ENCODE measurements around the gene IQSEC1. TPM values are rescaled to one million over a fixed set of nuclear protein-coding genes. Genes with fewer than 3 reads are reported as not detected.
A peak's percentile ranks its signal among the peaks of the same experiment; 100 is the strongest.

Gene IQSEC1
- total and polyA plus RNA-seq, 2 of the 8 experiments (the other 6 are each of a cell fraction or from before 2014, with no cell fraction given): 6.8 to 28.8 TPM

- H3K9me3 ChIP-seq (ENCODE audit: insufficient read depth in 2 of 2, low read depth in 1 of 2, low read length in 1 of 2): no peaks in the 10 kb centered on the region
- H3K14ac ChIP-seq (ENCODE audit: insufficient read length): no peak overlapping the region
- no peak overlapping the region for H2AK5ac ChIP-seq (ENCODE audit: low read depth, low read length)
- ChIA-PET CTCF (ENCODE audit: partially characterized antibody) (interaction anchor here (0.7 to 13.5 kb wide), 5 partner anchors 8 to 300 kb away, joined by 3 to 71 read pairs (median 3); no protein-coding TSS in a partner anchor), POLR2A (ENCODE audit: partially characterized antibody) (interaction anchor here (0.6 to 0.7 kb wide), 2 partner anchors 119 to 587 kb away, joined by 3 to 4 read pairs; no protein-coding TSS in a partner anchor)
- peaks cover 12% of the 10 kb centered on the region for H3K23me2 ChIP-seq (ENCODE audit: low read depth, low read length)
- H2AFZ ChIP-seq (ENCODE audit: low read length): no peak overlapping the region
- H4K5ac ChIP-seq (ENCODE audit: insufficient read length, low read depth, low read length): no peak overlapping the region
- no peak overlapping the region for H2BK5ac ChIP-seq (ENCODE audit: low read depth, low read length)
- H4K8ac ChIP-seq (ENCODE audit: extremely low read depth, insufficient read depth, low read length): no peak overlapping the region
- no peak overlapping the region for H3K56ac ChIP-seq (replicated peaks; ENCODE audit: insufficient read length, low read depth, low read length)
- no peak overlapping the region for H3K27ac ChIP-seq (ENCODE audit: low read depth, low read length)
- H3K36me3 ChIP-seq (ENCODE audit: control insufficient read depth in 2 of 4, insufficient read depth in 4 of 4, low read length in 3 of 4): no peaks in the 10 kb centered on the region
- no peak overlapping the region for H3K18ac ChIP-seq (ENCODE audit: extremely low read depth, low read length)
- FAIRE-seq: no peak
- WGBS, 2 experiments (ENCODE audit: extremely low coverage in 1 of 2, insufficient coverage in 1 of 2, insufficient read length in 1 of 2, insufficient replicate concordance in 2 of 2, low coverage in 1 of 2, low lambda C conversion rate in 2 of 2, missing lambda C conversion rate in 1 of 2): 86% methylated on average over 6 of the region's 6 CpGs; no CpG with 5 or more reads in 1 of the 2 experiments
- no peak for TF ChIP-seq TBP (IDR thresholded peaks at IDR 0.05; ENCODE audit: low read depth, low read length)
- H2BK12ac ChIP-seq (ENCODE audit: low read depth, low read length): no peak overlapping the region
- no peaks in the 10 kb centered on the region; the same call in 1 of the 2 replicates for H3K79me1 ChIP-seq (ENCODE audit: low read depth, low read length)
- H2BK20ac ChIP-seq (ENCODE audit: low read length): no peak overlapping the region
- no peak for DNase-seq (ENCODE audit: low read depth in 1 of 2, low spot score in 2 of 2)
- peak overlapping the region in 1 of 2 experiments; percentile 57; a peak in 1 of 4 replicates for H3K4me2 ChIP-seq (ENCODE audit: insufficient read depth in 1 of 2, low read depth in 2 of 2, low read length in 2 of 2)
- H3K4ac ChIP-seq (replicated peaks; ENCODE audit: insufficient read length, low read depth, low read length): no peak overlapping the region
- no peaks in the 10 kb centered on the region for H4K20me1 ChIP-seq (replicated peaks in 1 of 2; ENCODE audit: control insufficient read depth in 1 of 2, insufficient read depth in 2 of 2, low read length in 2 of 2)
- H4K91ac ChIP-seq (replicated peaks; ENCODE audit: insufficient read length, low read length): no peak overlapping the region
- no peak overlapping the region for H2BK120ac ChIP-seq (replicated peaks; ENCODE audit: low read depth, low read length)
- no peak overlapping the region for H3K23ac ChIP-seq (ENCODE audit: insufficient read length)
- no peak overlapping the region; the same call in 1 of the 2 replicates for H2BK15ac ChIP-seq (ENCODE audit: low read length)
- peaks cover 0 to 4% (median 0%) of the 10 kb centered on the region in 4 experiments; a peak in 3 of 7 replicates for H3K27me3 ChIP-seq (replicated peaks in 1 of 4; ENCODE audit: control insufficient read depth in 3 of 4, extremely low read depth in 1 of 4, insufficient read depth in 3 of 4, low read length in 3 of 4)
- no peak overlapping the region for H3K4me3 ChIP-seq (ENCODE audit: extremely low read depth in 1 of 4, insufficient read depth in 2 of 4, low read depth in 3 of 4, low read length in 4 of 4)
- H3K79me2 ChIP-seq (ENCODE audit: control insufficient read depth in 1 of 2, insufficient read depth in 2 of 2, low read length in 2 of 2): no peaks in the 10 kb centered on the region
- peaks cover 8 to 46% (median 37%) of the 10 kb centered on the region in 4 experiments for H3K4me1 ChIP-seq (replicated peaks in 1 of 4; ENCODE audit: control insufficient read depth in 3 of 4, insufficient read depth in 4 of 4, low read length in 3 of 4)
- no peak overlapping the region for H3K9ac ChIP-seq (replicated peaks in 1 of 4; ENCODE audit: extremely low read depth in 1 of 4, low read depth in 3 of 4, low read length in 3 of 4)
Observed at GRCh38 chr3:13020159-13020750, 53.0 kb downstream of the IQSEC1 start.
